Hepatocyte (in vitro differentiated cells): ENCODE data around the gene GLT8D1.

Experiments used
- EZH2 ChIP-seq: fragments of 200-600 bp; sonication (generic); IDR thresholded peaks from 2 replicates; pipeline ENCODE4 v1.6.1; 2016; ENCODE audit warnings: antibody characterized with exemption, mild to moderate bottlenecking, borderline replicate concordance
- EZH2phosphoT487 ChIP-seq: fragments of 200-600 bp; sonication (generic); IDR thresholded peaks from one replicate; pipeline ENCODE4 v1.6.1; 2018; ENCODE audit warnings: antibody characterized with exemption, mild to moderate bottlenecking, low read depth, moderate library complexity; ENCODE audit not compliant: unreplicated experiment, severe bottlenecking
- TF ChIP-seq, protein P1 (sequence below): fragments of 200-600 bp; sonication (generic); IDR thresholded peaks from 2 replicates; pipeline ENCODE4 v1.5.1; 2016; ENCODE audit warnings: antibody characterized with exemption, mild to moderate bottlenecking; ENCODE audit not compliant: poor library complexity

- TF ChIP-seq, protein P1, sequence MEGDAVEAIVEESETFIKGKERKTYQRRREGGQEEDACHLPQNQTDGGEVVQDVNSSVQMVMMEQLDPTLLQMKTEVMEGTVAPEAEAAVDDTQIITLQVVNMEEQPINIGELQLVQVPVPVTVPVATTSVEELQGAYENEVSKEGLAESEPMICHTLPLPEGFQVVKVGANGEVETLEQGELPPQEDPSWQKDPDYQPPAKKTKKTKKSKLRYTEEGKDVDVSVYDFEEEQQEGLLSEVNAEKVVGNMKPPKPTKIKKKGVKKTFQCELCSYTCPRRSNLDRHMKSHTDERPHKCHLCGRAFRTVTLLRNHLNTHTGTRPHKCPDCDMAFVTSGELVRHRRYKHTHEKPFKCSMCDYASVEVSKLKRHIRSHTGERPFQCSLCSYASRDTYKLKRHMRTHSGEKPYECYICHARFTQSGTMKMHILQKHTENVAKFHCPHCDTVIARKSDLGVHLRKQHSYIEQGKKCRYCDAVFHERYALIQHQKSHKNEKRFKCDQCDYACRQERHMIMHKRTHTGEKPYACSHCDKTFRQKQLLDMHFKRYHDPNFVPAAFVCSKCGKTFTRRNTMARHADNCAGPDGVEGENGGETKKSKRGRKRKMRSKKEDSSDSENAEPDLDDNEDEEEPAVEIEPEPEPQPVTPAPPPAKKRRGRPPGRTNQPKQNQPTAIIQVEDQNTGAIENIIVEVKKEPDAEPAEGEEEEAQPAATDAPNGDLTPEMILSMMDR = peak; percentile 66
- TF ChIP-seq EZH2 (no peak), EZH2phosphoT487 (no peak)
Measured at GRCh38 chr3:52742418-52743041, 36.9 kb upstream of the GLT8D1 start.
